GM13976 (cell line): ENCODE results near the gene PRRC2B.

Experiments used
- DNase-seq: peaks from one replicate; pipeline ENCODE4 v3.0.0; 2012; ENCODE audit warnings: low spot score
- CTCF ChIP-seq: IDR thresholded peaks from 2 replicates; pipeline ENCODE4 v1.5.1; 2012; ENCODE audit warnings: borderline replicate concordance, mild to moderate bottlenecking; ENCODE audit not compliant: insufficient read depth; ENCODE audit errors: extremely low read depth, missing control alignments, control extremely low read depth
- in situ Hi-C: fragments of 300-500 bp; cut with MboI; formaldehyde crosslinking; loops from one replicate; pipeline ENCODE4 v1.12.0; 2022; ENCODE audit warnings: low sequenced_read_pairs, mixed read lengths, inconsistent platforms; ENCODE audit not compliant: unreplicated experiment

PRRC2B gene

GRCh38 chr9:131434673-131435072 is 40.8 kb downstream of the PRRC2B start:
- no peak for TF ChIP-seq CTCF
- no peak for DNase-seq
- in situ Hi-C loops = no loop called here

GRCh38 chr9:131436376-131436775 is 42.5 kb downstream of the PRRC2B start:
- no peak for TF ChIP-seq CTCF
- in situ Hi-C loops = no loop called here
- DNase-seq = no peak

GRCh38 chr9:131436865-131437271 is 43.0 kb downstream of the PRRC2B start:
- DNase-seq = no peak
- TF ChIP-seq CTCF = no peak
- in situ Hi-C loops = no loop called here

- in situ Hi-C loops = no loop called here
- TF ChIP-seq CTCF = no peak
- no peak for DNase-seq
These were observed 44.3 kb downstream of the PRRC2B start for GRCh38 chr9:131438190-131438589.

- no peak for TF ChIP-seq CTCF
- in situ Hi-C loops = no loop called here
- no peak for DNase-seq
These were observed 45.3 kb downstream of the PRRC2B start for GRCh38 chr9:131439224-131439623.

- in situ Hi-C loops = no loop called here
- no peak for TF ChIP-seq CTCF
- DNase-seq = no peak
These were observed 47.6 kb downstream of the PRRC2B start for GRCh38 chr9:131441441-131441840.

- no peak for TF ChIP-seq CTCF
- in situ Hi-C loops = no loop called here
- DNase-seq = no peak
These were observed 48.5 kb downstream of the PRRC2B start for GRCh38 chr9:131442351-131442750.
